WTC11 (cell line): ENCODE data around the gene PFDN2.

ENCODE experiments used
- RELA ChIP-seq: sonication (generic); formaldehyde crosslinking; IDR thresholded peaks from 2 replicates; pipeline ENCODE4 v1.8.1; 2022; ENCODE audit warnings: missing genetic modification reagents, mild to moderate bottlenecking, borderline replicate concordance
- TF ChIP-seq, protein P1 (sequence below): fragments of 200-600 bp; IDR thresholded peaks from 2 replicates; pipeline ENCODE4 v1.8.0; 2022; ENCODE audit warnings: antibody characterized with exemption
- TF ChIP-seq, protein P2 (sequence below): sonication (generic); formaldehyde crosslinking; IDR thresholded peaks from 2 replicates; pipeline ENCODE4 v1.8.0; 2022; ENCODE audit warnings: mild to moderate bottlenecking, missing genetic modification reagents
- TF ChIP-seq, protein P3 (sequence below): sonication (generic); formaldehyde crosslinking; IDR thresholded peaks from 2 replicates; pipeline ENCODE4 v1.8.0; 2022; ENCODE audit warnings: mild to moderate bottlenecking, missing genetic modification reagents
- TF ChIP-seq, protein P4 (sequence below): sonication (generic); formaldehyde crosslinking; IDR thresholded peaks from 2 replicates; pipeline ENCODE4 v1.8.0; 2023; ENCODE audit warnings: missing genetic modification reagents

DNA sequence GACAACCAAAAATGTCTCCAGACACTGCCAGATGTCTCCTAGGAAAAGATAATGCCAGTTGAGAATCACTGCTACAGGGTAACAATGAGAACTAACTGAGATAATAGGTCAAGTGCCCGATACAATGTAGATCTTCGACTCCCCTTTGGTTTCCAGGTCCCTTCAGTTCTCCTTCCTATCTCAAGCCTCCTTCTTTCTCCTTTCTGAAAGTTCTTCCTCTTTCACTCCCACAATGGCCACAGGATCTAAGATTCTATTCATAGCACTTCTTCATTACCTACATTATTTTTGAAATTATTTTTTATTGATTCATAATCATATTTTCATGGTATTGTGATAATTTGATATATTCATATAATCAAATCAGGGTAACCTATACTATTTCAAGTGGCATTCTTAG, 6.3 kb downstream of the PFDN2 start:
- TF ChIP-seq, protein P1, sequence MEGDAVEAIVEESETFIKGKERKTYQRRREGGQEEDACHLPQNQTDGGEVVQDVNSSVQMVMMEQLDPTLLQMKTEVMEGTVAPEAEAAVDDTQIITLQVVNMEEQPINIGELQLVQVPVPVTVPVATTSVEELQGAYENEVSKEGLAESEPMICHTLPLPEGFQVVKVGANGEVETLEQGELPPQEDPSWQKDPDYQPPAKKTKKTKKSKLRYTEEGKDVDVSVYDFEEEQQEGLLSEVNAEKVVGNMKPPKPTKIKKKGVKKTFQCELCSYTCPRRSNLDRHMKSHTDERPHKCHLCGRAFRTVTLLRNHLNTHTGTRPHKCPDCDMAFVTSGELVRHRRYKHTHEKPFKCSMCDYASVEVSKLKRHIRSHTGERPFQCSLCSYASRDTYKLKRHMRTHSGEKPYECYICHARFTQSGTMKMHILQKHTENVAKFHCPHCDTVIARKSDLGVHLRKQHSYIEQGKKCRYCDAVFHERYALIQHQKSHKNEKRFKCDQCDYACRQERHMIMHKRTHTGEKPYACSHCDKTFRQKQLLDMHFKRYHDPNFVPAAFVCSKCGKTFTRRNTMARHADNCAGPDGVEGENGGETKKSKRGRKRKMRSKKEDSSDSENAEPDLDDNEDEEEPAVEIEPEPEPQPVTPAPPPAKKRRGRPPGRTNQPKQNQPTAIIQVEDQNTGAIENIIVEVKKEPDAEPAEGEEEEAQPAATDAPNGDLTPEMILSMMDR = no peak
- TF ChIP-seq, protein P2, sequence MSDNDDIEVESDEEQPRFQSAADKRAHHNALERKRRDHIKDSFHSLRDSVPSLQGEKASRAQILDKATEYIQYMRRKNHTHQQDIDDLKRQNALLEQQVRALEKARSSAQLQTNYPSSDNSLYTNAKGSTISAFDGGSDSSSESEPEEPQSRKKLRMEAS = no peak
- no peak for TF ChIP-seq RELA (CRISPR knock-in tag)
- TF ChIP-seq, protein P3, sequence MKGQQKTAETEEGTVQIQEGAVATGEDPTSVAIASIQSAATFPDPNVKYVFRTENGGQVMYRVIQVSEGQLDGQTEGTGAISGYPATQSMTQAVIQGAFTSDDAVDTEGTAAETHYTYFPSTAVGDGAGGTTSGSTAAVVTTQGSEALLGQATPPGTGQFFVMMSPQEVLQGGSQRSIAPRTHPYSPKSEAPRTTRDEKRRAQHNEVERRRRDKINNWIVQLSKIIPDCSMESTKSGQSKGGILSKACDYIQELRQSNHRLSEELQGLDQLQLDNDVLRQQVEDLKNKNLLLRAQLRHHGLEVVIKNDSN (CRISPR knock-in tag) = no peak
- TF ChIP-seq, protein P4, sequence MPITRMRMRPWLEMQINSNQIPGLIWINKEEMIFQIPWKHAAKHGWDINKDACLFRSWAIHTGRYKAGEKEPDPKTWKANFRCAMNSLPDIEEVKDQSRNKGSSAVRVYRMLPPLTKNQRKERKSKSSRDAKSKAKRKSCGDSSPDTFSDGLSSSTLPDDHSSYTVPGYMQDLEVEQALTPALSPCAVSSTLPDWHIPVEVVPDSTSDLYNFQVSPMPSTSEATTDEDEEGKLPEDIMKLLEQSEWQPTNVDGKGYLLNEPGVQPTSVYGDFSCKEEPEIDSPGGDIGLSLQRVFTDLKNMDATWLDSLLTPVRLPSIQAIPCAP (CRISPR knock-in tag) = no peak
